DMS79 treated with DMSO at 0.1 percent for 48 hours (cell line): Measurements from ENCODE around the gene C12orf57.

Experiments
- DNase-seq: peaks from one replicate; lab custom pipeline; 2025; lab: John Stamatoyannopoulos, UW

The C12orf57 gene

DNA sequence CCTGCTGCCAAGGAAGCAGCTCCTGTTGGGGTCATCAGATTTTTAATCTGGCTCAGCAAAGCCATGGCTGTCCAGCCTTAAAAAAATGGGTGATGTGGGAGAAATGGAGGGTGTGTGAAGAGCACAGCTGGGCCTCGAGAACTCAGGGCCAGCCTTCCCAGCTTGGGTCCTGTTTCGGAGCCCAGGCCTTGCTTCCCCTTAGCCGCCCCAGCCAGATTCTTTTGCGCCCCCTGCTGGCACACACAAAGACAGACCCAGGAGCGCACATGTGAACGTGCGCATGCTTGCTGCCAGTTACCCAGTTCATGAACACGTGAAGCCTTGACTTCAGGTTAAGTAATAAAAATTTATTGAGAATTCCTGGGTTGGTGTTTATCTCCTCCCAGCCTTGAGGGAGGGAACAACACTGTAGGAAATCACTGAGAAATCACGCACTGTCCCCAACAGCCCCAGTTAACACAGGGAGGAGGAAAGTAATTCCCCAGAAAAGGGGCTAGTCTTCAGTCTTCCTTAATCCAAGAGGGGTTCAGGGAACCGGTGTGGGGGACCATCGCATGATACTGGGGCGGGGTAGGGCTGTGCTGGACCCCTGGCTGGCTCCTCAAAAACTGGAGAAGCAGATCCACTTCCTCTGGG is 21.3 kb downstream of the C12orf57 start:
- peak; percentile 81 for DNase-seq

DNA sequence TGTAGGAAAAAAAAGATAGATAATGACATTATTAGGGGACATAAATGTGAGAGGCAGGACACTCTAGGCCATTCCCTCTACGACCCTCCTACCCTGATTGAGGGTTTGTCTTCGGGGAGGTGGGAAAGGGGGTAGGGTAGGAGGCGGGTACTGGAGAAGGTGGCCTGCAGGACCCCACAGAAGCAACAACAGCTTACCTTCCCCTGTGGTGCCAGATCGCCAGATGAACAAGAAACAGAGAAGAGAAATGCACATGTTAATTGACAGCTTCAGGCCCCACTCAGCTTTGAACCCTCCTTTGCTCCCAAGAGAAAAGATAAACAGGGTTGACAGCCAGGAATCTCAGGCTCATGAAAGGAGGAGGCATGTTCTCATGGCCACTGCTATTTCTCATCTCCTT is 21.9 kb downstream of the C12orf57 start:
- DNase-seq = no peak

DNA sequence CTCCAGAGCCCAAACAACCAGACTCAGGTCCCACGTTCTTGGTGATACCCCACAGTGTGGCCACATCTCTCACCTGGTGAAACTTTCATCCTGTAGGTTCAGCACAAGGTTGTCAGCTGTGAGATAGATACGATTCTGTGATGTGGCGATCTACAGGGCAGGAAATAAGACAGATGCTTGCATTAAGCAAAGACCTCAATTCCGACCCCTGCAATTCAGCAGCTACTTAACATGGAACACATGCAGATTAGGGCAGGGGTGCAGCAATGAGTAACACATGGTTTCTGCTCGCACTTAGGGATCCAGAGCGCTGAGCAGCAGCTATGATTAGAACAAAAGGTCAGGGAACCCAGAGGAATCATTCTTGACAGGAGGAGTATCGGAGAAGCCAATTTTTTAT is 22.5 kb downstream of the C12orf57 start:
- DNase-seq = no peak

DNA sequence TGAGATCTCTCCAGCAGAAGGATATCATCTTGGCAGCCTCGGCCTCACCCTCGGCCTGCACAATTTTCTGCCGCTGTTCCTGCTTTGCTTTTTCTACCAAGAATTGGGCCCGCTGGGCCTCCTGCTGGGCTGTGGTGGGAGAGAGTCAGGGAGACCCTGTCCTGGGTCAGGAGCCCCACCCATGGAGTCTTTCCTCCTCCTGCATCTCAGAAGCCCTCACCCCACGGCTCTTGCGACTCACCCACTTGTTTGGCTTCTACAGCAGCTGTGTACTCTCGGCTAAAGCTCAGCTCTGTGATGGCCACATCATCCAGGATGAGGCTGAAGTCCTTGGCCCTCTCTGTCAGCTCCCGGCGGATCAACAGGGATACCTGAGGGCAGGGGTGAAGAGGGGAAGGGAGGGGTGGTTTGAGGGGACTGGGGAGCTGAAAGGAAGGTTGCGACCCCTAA is 23.9 kb downstream of the C12orf57 start:
- no peak for DNase-seq

DNA sequence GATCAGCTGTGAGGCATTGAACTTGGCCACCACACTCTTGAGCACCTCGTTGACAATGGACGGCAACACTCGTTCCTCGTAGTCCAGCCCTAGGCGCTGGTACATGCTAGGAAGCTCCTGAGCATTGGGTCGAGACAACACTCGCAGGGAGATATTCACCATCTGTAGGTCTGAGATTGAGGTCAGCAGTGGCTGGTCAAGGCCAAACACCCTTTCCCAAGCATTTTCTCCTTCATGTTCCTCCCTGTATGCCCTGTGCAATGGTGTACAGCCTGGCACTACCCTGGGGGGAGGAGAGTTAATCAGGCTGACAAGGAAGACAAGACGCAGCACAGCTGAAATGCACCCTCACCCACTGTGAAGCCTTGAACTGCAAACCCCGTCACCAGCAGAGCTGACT is 24.6 kb downstream of the C12orf57 start:
- no peak for DNase-seq

DNA sequence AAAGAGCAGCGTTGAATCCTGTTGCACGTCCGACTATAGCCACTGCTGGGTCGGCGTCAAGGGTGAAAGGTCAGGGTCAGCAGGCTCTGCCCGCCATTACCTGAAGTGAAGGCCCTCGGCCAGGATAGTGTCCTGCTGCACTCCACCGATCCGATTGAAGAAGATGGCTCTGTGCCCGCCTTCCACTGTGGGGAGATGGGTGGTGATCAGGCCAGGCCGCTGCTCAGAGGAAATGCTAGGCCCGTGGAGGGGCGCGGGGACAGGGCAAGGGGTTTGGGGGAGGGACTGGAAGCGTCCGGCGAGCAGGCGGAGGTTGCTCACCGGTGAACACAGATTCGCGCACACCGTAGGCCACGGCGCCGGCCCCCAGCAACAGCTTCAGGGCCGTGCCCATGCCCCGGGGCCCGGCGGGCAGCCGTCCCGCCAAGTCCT is 26.3 kb downstream of the C12orf57 start:
- DNase-seq = no peak

DNA sequence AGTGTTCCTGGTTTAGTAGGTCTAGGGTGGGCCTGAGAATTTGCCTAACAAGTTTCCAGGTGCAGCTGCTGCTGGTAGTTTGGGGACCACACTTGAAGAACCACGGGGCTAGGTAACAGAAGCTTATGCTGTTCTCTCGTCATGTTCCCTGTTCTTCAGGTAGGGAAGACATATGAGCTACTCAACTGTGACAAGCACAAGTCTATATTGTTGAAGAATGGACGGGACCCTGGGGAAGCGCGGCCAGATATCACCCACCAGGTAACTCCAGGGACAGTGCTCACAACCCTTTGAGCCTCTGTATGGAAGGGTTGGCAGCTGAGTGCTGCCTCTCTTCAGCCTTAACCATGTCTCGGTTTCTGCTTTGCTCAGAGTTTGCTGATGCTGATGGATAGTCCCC is 30.4 kb downstream of the C12orf57 start:
- DNase-seq = no peak

DNA sequence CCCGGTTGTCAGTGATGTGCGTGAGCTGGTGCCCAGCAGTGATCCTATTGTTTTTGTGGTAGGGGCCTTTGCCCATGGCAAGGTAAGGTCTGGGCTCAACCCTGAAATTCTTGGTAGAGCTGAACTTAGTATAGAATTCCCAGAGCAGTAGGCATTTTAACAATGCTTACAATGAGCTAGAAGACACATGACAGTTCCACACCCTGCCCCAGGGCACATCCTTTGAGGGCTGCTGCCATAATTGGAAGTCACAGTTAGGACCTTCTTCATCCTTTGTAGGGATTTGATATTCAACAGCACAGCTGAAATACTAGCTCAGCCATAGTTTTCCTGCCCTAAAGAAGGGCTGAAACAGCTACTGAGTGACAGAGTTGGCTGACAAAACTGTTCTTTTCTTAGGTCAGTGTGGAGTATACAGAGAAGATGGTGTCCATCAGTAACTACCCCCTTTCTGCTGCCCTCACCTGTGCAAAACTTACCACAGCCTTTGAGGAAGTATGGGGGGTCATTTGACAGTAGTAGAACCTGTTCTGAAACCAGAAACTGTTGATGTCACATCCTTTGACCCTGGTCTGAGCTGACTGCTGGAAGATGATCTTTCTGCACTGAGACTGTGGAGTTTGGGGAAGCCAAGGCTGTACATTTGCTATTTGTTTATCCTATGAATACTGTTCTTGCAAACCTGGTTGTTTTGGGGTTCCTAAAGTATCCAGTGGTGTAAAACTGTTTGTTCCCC is 31.6 kb downstream of the C12orf57 start:
- no peak for DNase-seq

DNA sequence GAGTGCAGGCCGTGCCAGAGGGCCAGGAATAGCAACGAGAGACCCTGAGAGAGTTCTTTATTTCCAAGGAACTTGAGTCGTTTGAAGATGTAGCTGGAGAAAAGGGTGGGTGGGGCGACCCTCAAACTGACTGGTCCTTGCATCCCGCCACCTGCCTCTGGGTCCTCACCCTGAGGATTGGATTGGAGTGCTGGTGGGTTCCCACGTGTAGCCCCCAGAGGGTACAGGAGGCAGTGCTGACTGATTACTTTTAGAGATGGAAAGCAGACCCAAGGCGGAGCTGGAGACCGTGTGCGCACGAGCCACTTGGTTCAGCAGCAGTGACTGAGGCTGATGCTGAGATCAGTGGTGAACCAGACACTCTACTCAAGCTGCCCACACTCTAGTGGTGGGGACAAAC is 33.8 kb downstream of the C12orf57 start:
- DNase-seq = no peak

DNA sequence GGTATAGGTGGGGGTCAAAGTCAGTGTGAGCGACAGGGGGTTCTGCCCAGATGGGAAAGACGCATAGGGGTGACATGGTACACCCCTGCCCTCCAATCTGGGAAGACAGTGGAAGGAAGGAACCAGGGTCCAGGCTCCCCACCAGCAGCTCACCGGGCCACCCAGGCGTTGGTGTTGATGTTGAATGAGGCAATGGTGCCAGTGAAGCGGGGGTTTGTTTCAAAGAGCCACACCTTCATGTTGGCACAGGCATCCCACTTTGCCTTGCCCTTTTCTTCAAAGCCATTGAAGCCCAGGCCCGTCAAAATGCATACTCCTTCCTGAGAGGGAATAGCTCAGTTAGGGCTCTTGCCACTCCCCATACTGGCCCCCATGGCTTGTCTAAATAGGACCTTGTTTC is 34.4 kb downstream of the C12orf57 start:
- DNase-seq = no peak

DNA sequence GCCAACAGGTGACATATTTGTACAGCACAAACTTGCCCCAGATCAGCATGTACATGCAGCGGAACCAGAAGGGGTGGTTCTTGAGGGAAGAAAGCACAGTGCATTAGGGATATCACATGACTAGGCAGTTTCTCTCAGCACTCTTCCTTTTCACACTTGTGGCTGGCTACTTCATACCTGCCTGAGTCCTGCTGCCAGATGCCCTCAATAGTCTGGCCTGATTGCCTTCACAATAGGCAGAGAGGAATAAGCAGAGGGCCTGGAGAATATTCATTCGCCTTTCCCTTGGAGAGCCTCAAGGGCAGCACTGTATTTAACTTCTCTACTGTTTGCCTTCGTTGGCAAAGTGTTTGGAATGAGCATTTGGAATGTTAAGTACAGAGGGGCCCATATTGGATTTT is 34.8 kb downstream of the C12orf57 start:
- no peak for DNase-seq

DNA sequence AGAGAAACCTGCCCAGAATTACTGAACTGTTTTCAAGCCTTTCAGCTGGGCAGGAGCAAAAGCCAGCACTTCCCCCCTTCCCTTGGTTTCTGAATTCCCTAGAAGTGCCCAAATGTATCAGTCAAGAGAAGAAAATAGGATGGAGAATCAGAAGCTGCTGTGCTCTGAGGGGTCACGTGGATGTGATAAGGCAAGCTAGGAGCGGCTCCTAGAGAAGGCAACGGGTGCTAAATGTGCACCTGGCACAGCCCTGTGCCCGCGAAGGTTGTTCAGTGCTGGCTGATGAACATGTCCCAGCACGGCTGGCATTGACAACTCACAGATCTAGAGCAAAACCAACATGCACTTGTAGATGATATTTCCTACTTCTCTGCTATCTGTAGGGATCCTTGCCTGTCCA is 35.2 kb downstream of the C12orf57 start:
- DNase-seq = no peak

DNA sequence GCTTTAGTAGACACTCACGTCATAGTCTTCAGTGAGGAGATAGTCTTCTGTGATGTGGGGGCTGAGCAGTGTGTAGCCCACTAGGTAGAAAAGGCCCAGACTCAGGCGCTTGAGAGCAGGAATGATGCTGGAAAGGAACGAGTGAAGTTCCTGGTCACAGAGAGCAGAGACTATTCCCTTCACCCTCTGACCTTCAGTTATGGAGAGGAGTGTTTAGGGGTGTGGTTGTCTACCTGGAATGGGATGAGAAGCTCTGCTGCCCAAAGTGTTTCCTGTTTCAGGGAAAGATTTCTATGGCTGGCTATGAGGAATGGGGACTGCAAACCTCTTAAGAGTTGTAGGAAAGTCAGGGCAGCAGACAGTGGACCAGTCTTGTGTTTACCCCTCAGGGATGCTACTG is 35.6 kb downstream of the C12orf57 start:
- DNase-seq = no peak

DNA sequence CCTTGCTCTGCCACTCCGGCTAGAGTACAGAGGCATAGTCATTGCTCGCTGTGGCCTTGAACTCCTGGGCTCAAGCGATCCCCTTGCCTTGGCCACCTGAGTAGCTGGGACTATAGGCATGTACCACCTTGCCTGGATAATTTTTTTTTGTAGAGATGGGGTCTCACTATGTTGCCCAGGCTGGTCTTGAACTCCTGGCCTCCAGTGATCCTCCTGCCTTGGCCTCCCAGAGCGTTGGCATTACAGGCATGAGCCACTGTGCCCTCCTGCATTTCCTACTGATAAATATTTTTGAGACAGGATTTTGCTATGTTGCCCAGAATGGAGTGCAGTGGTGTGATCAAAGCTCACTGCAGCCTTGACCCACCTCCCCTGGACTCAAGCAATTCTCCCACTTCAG is 36.3 kb downstream of the C12orf57 start:
- no peak for DNase-seq

DNA sequence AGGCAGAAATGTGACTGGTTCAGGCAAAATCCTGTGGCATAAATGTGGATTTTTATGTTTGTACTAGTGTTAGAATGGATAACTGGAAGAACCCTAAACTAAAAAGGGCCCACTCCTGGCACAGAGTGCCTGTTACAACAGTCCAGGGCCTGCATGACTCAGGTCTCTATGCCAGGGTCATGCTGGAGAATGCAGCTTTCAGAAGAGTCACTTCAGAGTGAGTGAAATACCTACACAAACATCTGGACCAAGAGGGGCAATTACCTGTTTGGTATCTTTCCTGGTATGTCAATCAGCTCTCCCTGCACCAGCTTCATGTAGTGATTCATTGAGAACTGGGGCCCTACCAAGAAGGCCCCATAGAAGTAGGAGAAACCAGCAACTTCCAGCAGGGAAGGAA is 36.9 kb downstream of the C12orf57 start:
- no peak for DNase-seq

DNA sequence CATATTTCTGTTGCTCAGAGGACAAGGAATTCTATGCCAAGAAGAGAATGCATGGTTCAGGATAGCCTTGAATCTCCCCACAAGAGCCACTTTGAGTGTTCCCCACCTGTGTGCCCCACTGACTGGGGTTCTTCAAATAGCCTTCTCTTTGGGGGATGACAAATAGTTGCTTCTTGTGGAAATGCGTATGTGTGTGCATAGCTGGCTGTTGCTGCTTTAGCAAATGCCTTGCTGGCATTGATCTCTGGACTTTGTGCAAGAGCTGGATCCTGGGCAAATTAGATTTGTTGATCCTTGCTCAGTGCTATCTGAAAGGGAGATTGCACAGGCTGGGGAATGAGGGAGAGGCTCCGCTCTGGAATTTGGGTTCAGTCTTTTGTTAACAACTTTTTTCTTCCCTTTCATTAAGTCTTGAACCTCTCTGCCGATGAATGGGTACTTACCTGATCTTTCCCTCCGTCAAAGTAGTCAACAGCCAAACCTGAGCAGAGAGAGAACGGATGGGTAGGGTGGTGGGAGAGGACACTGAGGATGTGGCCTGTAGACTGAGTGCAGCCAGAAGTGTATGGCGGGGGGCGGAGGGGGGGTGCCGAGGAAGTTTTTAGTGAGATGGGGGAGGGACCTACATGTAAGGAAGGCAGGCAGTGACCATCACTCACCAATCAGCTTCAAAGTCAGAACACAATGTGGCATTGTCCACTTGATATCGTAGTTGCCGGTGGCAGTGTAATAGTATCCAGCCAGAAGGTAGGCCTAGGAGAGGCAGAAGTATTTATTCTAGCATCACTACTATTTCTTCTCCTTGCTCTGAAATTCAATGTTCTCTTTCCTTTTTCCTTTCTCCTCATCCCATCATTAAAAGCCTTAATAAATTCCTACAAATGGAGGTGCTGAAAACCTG is 37.6 kb downstream of the C12orf57 start:
- DNase-seq = no peak

DNA sequence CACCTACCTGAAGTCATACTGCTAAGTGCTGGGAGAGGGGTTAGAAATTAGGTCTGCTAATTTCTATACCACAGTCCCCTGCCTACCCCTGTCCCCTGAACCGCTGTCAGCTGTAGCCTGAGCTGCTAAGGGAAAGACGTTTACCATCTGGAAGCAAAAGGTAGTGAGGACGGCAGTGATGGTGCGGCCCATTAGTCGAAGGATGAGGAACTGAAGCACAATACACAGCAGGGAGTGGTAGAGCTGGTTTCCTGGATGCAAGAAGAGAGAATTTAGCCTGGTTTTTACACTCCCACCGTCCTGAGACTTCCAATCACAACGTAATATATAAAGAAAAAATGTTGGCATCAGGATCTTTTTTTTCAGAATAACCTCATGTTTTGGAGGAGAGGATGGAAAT is 38.7 kb downstream of the C12orf57 start:
- no peak for DNase-seq

DNA sequence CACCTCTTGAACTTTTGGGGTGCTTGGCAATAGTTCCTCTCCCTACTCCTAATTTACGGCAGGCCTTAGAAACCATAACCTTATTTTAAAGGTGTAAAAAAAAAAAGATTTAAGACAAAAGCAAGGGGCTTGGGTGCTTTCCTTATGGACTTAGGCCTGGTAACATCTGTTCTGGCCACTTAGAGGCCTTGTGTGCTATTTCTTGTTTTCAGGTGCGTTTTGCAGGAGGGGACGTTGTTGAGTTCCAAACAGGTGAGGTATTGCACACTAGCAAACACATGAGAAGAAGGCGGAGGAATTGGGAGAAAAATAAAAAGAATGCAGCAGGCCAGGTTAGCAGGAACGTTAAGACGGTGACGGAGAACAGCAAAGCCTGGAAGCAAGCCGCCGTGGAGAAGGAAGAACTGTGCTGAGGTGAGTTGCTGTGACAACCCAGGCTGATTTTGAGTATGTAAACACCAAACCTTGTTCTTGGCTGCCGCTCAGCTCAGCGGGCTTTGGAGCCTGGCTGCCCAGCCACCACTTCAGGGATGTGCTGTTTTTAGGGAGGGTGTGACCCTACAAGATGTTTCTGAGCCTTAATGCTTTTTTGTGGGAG is 44.2 kb downstream of the C12orf57 start:
- peak; percentile 22 for DNase-seq
